Dermis lymphatic vessel endothelial cell (primary cell): ENCODE measurements around the gene ALDH8A1. TPM values are rescaled to one million over a fixed set of nuclear protein-coding genes. Genes with fewer than 3 reads are reported as not detected.

Experiments used
- total RNA-seq: library from RNA; depleted of rRNA; stranded (reverse); fragments of >200 nt; gene quantifications from 2 replicates; pipeline ENCODE4 v1.2.1, GENCODE V29; 2014

The ALDH8A1 gene, protein sequence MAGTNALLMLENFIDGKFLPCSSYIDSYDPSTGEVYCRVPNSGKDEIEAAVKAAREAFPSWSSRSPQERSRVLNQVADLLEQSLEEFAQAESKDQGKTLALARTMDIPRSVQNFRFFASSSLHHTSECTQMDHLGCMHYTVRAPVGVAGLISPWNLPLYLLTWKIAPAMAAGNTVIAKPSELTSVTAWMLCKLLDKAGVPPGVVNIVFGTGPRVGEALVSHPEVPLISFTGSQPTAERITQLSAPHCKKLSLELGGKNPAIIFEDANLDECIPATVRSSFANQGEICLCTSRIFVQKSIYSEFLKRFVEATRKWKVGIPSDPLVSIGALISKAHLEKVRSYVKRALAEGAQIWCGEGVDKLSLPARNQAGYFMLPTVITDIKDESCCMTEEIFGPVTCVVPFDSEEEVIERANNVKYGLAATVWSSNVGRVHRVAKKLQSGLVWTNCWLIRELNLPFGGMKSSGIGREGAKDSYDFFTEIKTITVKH
- under 0.01 and 0.17 TPM in 2 replicates for total RNA-seq

DNA sequence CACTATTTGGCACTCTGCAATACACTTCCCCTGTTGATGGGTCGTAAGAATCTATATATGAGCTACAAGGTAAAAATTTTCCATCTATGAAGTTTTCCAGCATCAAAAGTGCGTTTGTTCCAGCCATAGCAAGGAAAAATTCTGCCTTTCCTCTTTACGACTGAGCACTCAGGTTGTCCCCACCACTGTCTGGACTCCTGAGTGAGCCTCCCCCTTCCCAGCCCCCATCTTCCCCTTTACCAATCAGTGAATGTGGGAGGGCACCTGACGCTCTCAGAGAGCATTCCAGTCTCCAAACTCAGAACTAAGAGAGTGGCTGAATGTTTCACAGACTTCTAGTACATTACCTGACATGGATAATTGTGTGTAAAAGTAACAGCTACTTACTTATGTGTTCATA lies at the start of gene ALDH8A1:
ALDH8A1 (minus strand) TSS at position 175 of the 400 bp plus-strand sequence; CDS start at position 127, 48 bp downstream.

Other genes with a start within 250 kb of the ALDH8A1 start
- gene HBS1L, start 104.7 kb upstream of the ALDH8A1 start, total RNA-seq, result 96.1 and 114 TPM in 2 replicates
- under 0.01 TPM in 1 of 2 replicates, not detected in the other for gene MYB, start 231.2 kb upstream of the ALDH8A1 start, total RNA-seq